T-cell (primary cell): ENCODE data around the gene NDUFA12. TPM values are rescaled to one million over a fixed set of nuclear protein-coding genes. Genes with fewer than 3 reads are reported as not detected.
"Not testable (repeated sequence)": the region's sequence is repeated elsewhere in the genome, so short reads cannot be mapped to it uniquely, and the experiment has no call there.

Source experiments
- ATAC-seq, 4 experiments: fragments of 200-7000 bp in 3 of 4; fragments of 150-1000 bp in 1 of 4; cut with Tn5 transposase; replicated peaks in 1 of 4; 1 replicate in 3 of 4; 2 replicates in 1 of 4; pipeline ENCODE4 v1.10.0; 2021; ENCODE audit warnings: moderate library complexity in 3 of 4, mild to moderate bottlenecking in 2 of 4, moderate number of reproducible peaks in 1 of 4
- CTCF ChIA-PET, 2 donors: fragments of 300-600 bp; sonication (Branson Sonifier 250); formaldehyde crosslinking; loops; one replicate each; lab custom pipeline; 2022; ENCODE audit warnings: antibody characterized with exemption in 2 of 2; lab: Charles Lee
- POLR2A ChIA-PET, 2 donors: fragments of 300-600 bp; sonication (Branson Sonifier 250); formaldehyde crosslinking; loops; one replicate each; lab custom pipeline; 2022; ENCODE audit warnings: antibody characterized with exemption in 2 of 2; lab: Charles Lee
- DNase-seq, 35 experiments: peaks; one replicate each; pipeline versions ENCODE4 v3.0.0 to v3.0.0-alpha.2; 2013 to 2023
- H3K27ac ChIP-seq: one replicate; pipeline ENCODE4 v1.5.1; 2013; ENCODE audit warnings: low read length
- H3K27me3 ChIP-seq, 2 experiments: replicated peaks in 1 of 2; 1 replicate in 1 of 2; 2 replicates in 1 of 2; pipeline versions ENCODE4 v1.6.1 to v1.7.0; 2013; ENCODE audit warnings: low read length in 1 of 2, mixed read lengths in 1 of 2; ENCODE audit not compliant: control insufficient read depth in 2 of 2, insufficient read depth in 2 of 2; ENCODE audit errors: extremely low read depth in 1 of 2
- H3K36me3 ChIP-seq, 2 donors: 1 replicate in 1 of 2; 2 replicates in 1 of 2; pipeline versions ENCODE4 v1.6.1 to v1.7.0; 2013; ENCODE audit warnings: low read length in 1 of 2; ENCODE audit not compliant: control insufficient read depth in 2 of 2, insufficient read depth in 1 of 2; ENCODE audit errors: extremely low read depth in 1 of 2
- H3K4me1 ChIP-seq, 2 experiments: 1 replicate in 1 of 2; 2 replicates in 1 of 2; pipeline versions ENCODE4 v1.6.1 to v1.7.0; 2013; ENCODE audit warnings: low read length in 2 of 2, mixed read lengths in 1 of 2; ENCODE audit not compliant: insufficient read depth in 2 of 2, control insufficient read depth in 1 of 2; ENCODE audit errors: extremely low read depth in 1 of 2
- H3K4me3 ChIP-seq, 2 donors: 1 replicate in 1 of 2; 2 replicates in 1 of 2; pipeline versions ENCODE4 v1.5.1 to v1.7.0; 2013; ENCODE audit warnings: mild to moderate bottlenecking in 2 of 2, low read length in 1 of 2, moderate library complexity in 1 of 2; ENCODE audit not compliant: control insufficient read depth in 1 of 2; ENCODE audit errors: extremely low read depth in 1 of 2
- H3K9me3 ChIP-seq: 2 replicates; pipeline ENCODE4 v1.7.0; 2013
- H3K27ac Mint-ChIP-seq, 2 donors: one replicate each; pipeline ENCODE4 v1.8.0; 2020 to 2021; ENCODE audit warnings: mild to moderate bottlenecking in 2 of 2, mixed read lengths in 2 of 2
- H3K27me3 Mint-ChIP-seq, 2 donors: one replicate each; pipeline ENCODE4 v1.8.0; 2021 to 2022; ENCODE audit warnings: mixed read lengths in 2 of 2
- H3K36me3 Mint-ChIP-seq: one replicate; pipeline ENCODE4 v1.8.0; 2021; ENCODE audit warnings: mixed read lengths
- H3K4me1 Mint-ChIP-seq, 3 donors: one replicate each; pipeline ENCODE4 v1.8.0; 2020 to 2022; ENCODE audit warnings: mixed read lengths in 3 of 3, mild to moderate bottlenecking in 1 of 3
- H3K4me3 Mint-ChIP-seq, 3 donors: one replicate each; pipeline ENCODE4 v1.8.0; 2020 to 2022; ENCODE audit warnings: mild to moderate bottlenecking in 3 of 3, mixed read lengths in 3 of 3, moderate library complexity in 3 of 3
- H3K9me3 Mint-ChIP-seq, 3 donors: one replicate each; pipeline ENCODE4 v1.8.0; 2020 to 2022; ENCODE audit warnings: mixed read lengths in 3 of 3
- WGBS: methylation state at CpG from one replicate; pipeline ENCODE4 v1.1.5; 2013; ENCODE audit warnings: missing lambda C conversion rate; ENCODE audit not compliant: insufficient coverage; 5-methylcytosine and 5-hydroxymethylcytosine counted together
- total RNA-seq, 35 experiments: library from RNA in 6 of 35; stranded (reverse) in 6 of 35; fragments of 120-200 nt in 1 of 35; gene quantifications; one replicate each; pipeline versions ENCODE4 v1.2.1 to v1.2.4 and lab custom pipeline; 2013 to 2026

NDUFA12 gene
- total RNA-seq, 5 donors from 2014 or later (not counting 1 experiment from before 2014, with no cell fraction given): 56.2 to 120 (median 67.6) TPM

DNA sequence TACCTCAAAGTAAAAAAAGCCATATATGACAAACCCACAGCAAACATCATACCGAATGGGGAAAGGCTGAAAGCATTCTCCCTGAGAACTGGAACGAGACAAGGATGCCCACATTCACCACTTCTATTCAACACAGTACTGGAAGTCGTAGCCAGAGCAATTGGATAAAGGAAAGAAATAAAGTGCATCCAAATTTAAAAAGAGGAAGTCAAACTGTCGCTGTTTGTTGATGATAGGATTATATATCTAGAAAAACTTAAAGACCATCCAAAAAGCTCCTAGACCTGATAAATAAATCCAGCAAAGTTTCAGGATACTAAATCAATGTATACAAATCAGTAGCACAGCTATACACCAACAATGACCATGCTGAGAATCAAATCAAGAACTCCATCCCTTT is 5.2 kb downstream of the NDUFA12 start:
- Mint-ChIP-seq H3K9me3 (no peaks in the 10 kb centered on the region), H3K27ac (peak overlapping the region in 1 of 2 donors; percentile 11), H3K4me1 (peaks cover 51 to 64% (median 59%) of the 10 kb centered on the region in 3 donors), H3K27me3 (no peaks in the 10 kb centered on the region), H3K4me3 (peak overlapping the region in 2 of 3 donors; percentile 49 to 58), H3K36me3 (peaks cover 33% of the 10 kb centered on the region)
- no CpG with 5 or more reads among the region's 4 CpGs for WGBS
- ChIA-PET CTCF (no interaction called here), POLR2A (no interaction called here)
- no peak for DNase-seq
- Histone ChIP-seq H3K9me3 (no peaks in the 10 kb centered on the region), H3K36me3 (peaks cover 0 to 28% of the 10 kb centered on the region in 2 donors), H3K4me3 (no peak overlapping the region), H3K4me1 (peaks cover 16 to 20% of the 10 kb centered on the region in 2 experiments), H3K27me3 (no peaks in the 10 kb centered on the region), H3K27ac (no peak overlapping the region)
- no peak for ATAC-seq

DNA sequence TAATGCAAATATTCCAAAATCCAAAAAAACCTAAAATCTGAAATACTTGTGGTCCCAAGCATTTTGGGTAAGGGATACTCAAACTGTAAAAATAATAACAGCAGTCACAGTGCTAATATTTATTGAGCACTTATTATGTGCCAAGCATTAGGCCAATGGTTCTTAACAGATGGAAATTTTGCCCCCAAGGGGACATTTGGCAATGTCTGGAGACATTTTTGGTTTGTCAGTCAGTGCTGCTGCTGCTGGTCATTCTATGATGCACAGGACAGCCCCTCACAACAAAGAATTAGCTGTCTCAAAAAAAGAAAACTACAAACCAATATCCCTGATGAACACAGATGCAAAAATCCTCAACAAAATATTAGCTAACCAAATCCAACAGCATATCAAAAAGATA is 5.8 kb downstream of the NDUFA12 start:
- Histone ChIP-seq H3K4me3 (no peak overlapping the region), H3K27me3 (no peaks in the 10 kb centered on the region), H3K27ac (no peak overlapping the region), H3K9me3 (no peaks in the 10 kb centered on the region), H3K4me1 (peaks cover 16 to 19% of the 10 kb centered on the region in 2 experiments), H3K36me3 (peaks cover 0 to 30% of the 10 kb centered on the region in 2 donors)
- peaks cover 48 to 59% (median 53%) of the 10 kb centered on the region in 3 donors for H3K4me1 Mint-ChIP-seq
- POLR2A ChIA-PET: no interaction called here
- ATAC-seq (no peak), DNase-seq (no peak)
- no peak overlapping the region for H3K27ac Mint-ChIP-seq
- H3K9me3 Mint-ChIP-seq: no peaks in the 10 kb centered on the region
- CTCF ChIA-PET: no interaction called here
- H3K4me3 Mint-ChIP-seq: peak overlapping the region in 1 of 3 donors; percentile 58
- peaks cover 34% of the 10 kb centered on the region for H3K36me3 Mint-ChIP-seq
- no peaks in the 10 kb centered on the region for H3K27me3 Mint-ChIP-seq

DNA sequence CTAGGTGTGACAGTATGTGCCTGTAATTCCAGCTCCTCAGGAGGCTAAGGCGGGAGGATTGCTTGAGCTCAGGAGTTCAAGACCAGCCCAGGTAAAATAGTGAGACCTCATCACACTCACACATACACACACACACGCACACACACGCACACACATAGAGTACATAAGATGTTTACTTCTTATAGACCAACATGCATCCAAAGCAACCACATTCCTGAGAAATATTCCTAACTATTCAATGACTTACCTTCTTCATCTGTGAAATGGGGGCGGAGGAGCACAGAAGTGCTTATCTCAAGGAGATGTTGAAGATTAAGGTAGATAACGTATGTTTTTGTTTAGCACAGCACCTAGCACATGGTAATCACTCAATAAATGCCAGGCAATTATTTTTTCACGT is 6.4 kb downstream of the NDUFA12 start:
- WGBS: no CpG with 5 or more reads among the region's 6 CpGs
- Mint-ChIP-seq H3K36me3 (peaks cover 39% of the 10 kb centered on the region), H3K27ac (no peak overlapping the region), H3K9me3 (no peaks in the 10 kb centered on the region), H3K4me1 (peaks cover 50 to 60% (median 55%) of the 10 kb centered on the region in 3 donors), H3K27me3 (no peaks in the 10 kb centered on the region), H3K4me3 (no peak overlapping the region)
- Histone ChIP-seq H3K36me3 (peaks cover 0 to 36% of the 10 kb centered on the region in 2 donors), H3K27ac (no peak overlapping the region), H3K27me3 (no peaks in the 10 kb centered on the region), H3K9me3 (no peaks in the 10 kb centered on the region), H3K4me3 (no peak overlapping the region), H3K4me1 (peaks cover 13 to 14% of the 10 kb centered on the region in 2 experiments)
- no peak for DNase-seq
- no peak for ATAC-seq
- CTCF ChIA-PET: no interaction called here
- POLR2A ChIA-PET: no interaction called here

DNA sequence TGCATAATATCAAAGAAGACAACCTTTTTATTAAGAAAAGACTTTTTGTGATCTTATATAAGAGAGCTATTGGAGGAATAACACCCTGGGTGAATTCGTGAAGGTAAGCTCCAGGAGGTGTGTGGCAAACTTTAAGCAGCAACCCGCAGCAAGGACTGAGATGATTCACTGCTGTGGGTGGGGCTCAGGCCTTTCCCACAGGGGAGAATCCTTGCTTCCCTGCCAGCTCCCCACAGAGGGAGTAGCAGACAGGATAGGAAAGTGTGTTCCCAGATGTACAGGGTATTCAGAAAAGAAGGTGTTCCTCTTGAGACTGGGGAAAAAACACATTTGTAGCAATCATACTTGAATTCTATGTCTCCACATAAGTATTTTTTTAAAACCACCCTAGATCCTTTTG is 9.2 kb downstream of the NDUFA12 start:
- H3K9me3 Mint-ChIP-seq: no peaks in the 10 kb centered on the region
- peak overlapping the region in 1 of 2 donors; percentile 58 for H3K27ac Mint-ChIP-seq
- Histone ChIP-seq H3K36me3 (peaks cover 0 to 28% of the 10 kb centered on the region in 2 donors), H3K27me3 (no peaks in the 10 kb centered on the region), H3K4me1 (peaks cover 12 to 15% of the 10 kb centered on the region in 2 experiments), H3K4me3 (no peak overlapping the region), H3K9me3 (no peaks in the 10 kb centered on the region), H3K27ac (no peak overlapping the region)
- H3K4me3 Mint-ChIP-seq: no peak overlapping the region
- DNase-seq (no peak), ATAC-seq (no peak)
- ChIA-PET POLR2A (no interaction called here), CTCF (interaction anchor here (0.6 to 1.1 kb wide), 2 partner anchors 28 to 55 kb away, joined by 3 read pairs; no protein-coding TSS in a partner anchor)
- no peaks in the 10 kb centered on the region for H3K27me3 Mint-ChIP-seq
- H3K36me3 Mint-ChIP-seq: peaks cover 43% of the 10 kb centered on the region
- H3K4me1 Mint-ChIP-seq: peaks cover 47 to 55% (median 48%) of the 10 kb centered on the region in 3 donors
- 67% methylated on average over 1 of the region's 2 CpGs for WGBS

DNA sequence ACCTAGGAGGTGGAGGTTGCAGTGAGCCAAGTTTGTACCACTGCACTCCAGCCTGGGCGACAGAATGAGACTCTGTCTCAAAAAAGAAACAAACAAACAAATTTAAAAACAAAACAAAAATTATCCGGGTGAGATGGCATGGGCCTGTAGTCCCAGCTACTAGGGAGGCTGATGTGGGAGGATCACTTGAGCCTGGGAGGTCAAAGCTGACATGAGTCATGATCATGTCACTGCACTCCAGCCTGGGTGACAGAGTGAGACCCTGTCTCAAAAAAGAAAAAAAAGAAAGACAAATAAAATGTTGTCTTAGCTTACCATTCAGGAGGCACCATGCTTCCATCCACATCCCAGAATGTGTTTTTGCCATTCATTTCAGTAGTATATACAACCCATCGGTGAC is 9.6 kb downstream of the NDUFA12 start:
- H3K36me3 ChIP-seq: peaks cover 0 to 28% of the 10 kb centered on the region in 2 donors
- no CpG with 5 or more reads among the region's 3 CpGs for WGBS

DNA sequence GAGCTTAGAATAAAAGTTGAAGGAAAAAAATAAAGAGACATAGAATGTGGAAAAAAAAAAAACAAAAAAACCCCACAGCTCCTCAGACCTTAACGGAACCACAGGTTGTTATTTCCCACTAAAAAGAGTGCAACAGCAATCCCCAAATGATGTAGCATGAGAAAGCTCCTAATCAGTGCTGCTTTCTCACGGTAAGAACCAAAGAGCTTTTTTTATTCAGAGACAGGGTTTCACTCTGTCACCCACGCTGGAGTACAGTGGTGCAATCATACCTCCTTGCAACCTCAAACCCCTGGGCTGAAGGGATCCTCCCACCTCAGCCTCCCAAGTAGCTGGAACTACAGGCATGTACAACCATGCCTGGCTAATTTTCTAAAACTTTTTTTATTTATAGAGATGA is 13.3 kb downstream of the NDUFA12 start:
- H3K4me3 ChIP-seq: no peak overlapping the region
- peaks cover 31 to 44% of the 10 kb centered on the region in 2 experiments for H3K4me1 ChIP-seq
- POLR2A ChIA-PET: interaction anchor here (0.6 to 1.4 kb wide), 6 partner anchors 9 to 833 kb away, joined by 3 to 19 read pairs (median 4); partner anchors contain the start of gene NDUFA12 (in 1 of the 2)
- DNase-seq: peak in 1 of 35 experiments; percentile 27
- Mint-ChIP-seq H3K36me3 (peaks cover 31% of the 10 kb centered on the region), H3K4me3 (peak overlapping the region in 2 of 3 donors; percentile 9 to 58), H3K4me1 (peaks cover 56 to 61% (median 59%) of the 10 kb centered on the region in 3 donors), H3K27me3 (no peaks in the 10 kb centered on the region), H3K27ac (peak overlapping the region; percentile 94 to 95), H3K9me3 (peaks cover 0 to 4% (median 0%) of the 10 kb centered on the region in 3 donors)
- 26% methylated on average over 3 of the region's 3 CpGs for WGBS
- peak in 1 of 4 experiments; percentile 45 for ATAC-seq
- no peaks in the 10 kb centered on the region for H3K9me3 ChIP-seq
- no peaks in the 10 kb centered on the region for H3K27me3 ChIP-seq
- peaks cover 0 to 21% of the 10 kb centered on the region in 2 donors for H3K36me3 ChIP-seq
- CTCF ChIA-PET: interaction anchor here (0.5 to 1.4 kb wide), 10 partner anchors 8 to 1116 kb away, joined by 3 to 9 read pairs (median 4); partner anchors contain the start of gene NDUFA12 (in 1 of the 2)
- peak overlapping the region; percentile 81 for H3K27ac ChIP-seq

More for the DNA sequence above, 9.6 kb downstream of the NDUFA12 start:
- POLR2A ChIA-PET, ATAC-seq, H3K9me3 Mint-ChIP-seq, H3K27ac ChIP-seq, H3K27me3 ChIP-seq, H3K4me3 ChIP-seq, H3K9me3 ChIP-seq, DNase-seq, H3K4me3 Mint-ChIP-seq, H3K27me3 Mint-ChIP-seq: not testable (repeated sequence)
- CTCF ChIA-PET: interaction anchor here (0.6 to 1.1 kb wide), 2 partner anchors 29 to 54 kb away, joined by 3 read pairs; no protein-coding TSS in a partner anchor
- Mint-ChIP-seq H3K4me1 (peaks cover 47 to 55% (median 48%) of the 10 kb centered on the region in 3 donors), H3K36me3 (peaks cover 41% of the 10 kb centered on the region), H3K27ac (peak overlapping the region in 1 of 2 donors; percentile 58)
- peaks cover 13 to 17% of the 10 kb centered on the region in 2 experiments for H3K4me1 ChIP-seq
